ENCODE measurements around the gene ACTMAP. TPM values are rescaled to one million over a fixed set of nuclear protein-coding genes. Genes with fewer than 3 reads are reported as not detected.

The ACTMAP gene
- total and polyA plus RNA-seq, 2 of the 13 experiments (the other 11 are each of a cell fraction or from before 2014, with no cell fraction given): 2.2 to 7.9 TPM

DNA sequence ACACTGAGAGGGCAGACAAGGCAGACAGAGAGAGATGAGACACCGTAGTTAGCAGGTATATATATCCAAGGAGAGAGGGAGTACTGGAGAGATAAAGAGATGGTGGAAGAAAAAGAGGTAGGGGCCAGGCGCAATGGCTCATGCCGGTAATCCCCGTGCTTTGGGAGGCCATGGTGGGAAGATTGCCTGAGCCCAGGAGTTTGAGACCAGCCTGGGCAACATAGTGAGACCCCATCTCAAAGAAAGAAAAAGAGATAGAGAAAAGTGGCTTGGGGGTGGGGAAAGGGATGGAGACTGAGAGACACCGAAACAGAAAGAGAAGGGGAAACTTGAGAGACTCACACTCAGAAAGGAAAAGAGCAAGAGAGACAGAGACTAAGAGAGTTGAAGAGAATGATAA lies 30.3 kb upstream of the ACTMAP start (continued):
- TF ChIP-seq ERF (CRISPR knock-in tag; IDR thresholded peaks at IDR 0.05): no peak
- no peak for TF ChIP-seq TP53 (CRISPR knock-in tag; conservative IDR thresholded peaks at IDR 0.05)
- no peak for TF ChIP-seq MAF1 (CRISPR knock-in tag; IDR thresholded peaks at IDR 0.05; ENCODE audit: borderline replicate concordance)
- TF ChIP-seq ZKSCAN1 (IDR thresholded peaks at IDR 0.05; ENCODE audit: low read length): no peak
- TF ChIP-seq NFE2L2 (IDR thresholded peaks at IDR 0.05; ENCODE audit: low read length): no peak
- no peak for TF ChIP-seq ZNF317 (CRISPR knock-in tag; IDR thresholded peaks at IDR 0.05)
- TF ChIP-seq KDM3A (CRISPR knock-in tag; IDR thresholded peaks at IDR 0.05; ENCODE audit: low read depth): no peak
- TF ChIP-seq KLF6 (CRISPR knock-in tag; IDR thresholded peaks at IDR 0.05): no peak

DNA sequence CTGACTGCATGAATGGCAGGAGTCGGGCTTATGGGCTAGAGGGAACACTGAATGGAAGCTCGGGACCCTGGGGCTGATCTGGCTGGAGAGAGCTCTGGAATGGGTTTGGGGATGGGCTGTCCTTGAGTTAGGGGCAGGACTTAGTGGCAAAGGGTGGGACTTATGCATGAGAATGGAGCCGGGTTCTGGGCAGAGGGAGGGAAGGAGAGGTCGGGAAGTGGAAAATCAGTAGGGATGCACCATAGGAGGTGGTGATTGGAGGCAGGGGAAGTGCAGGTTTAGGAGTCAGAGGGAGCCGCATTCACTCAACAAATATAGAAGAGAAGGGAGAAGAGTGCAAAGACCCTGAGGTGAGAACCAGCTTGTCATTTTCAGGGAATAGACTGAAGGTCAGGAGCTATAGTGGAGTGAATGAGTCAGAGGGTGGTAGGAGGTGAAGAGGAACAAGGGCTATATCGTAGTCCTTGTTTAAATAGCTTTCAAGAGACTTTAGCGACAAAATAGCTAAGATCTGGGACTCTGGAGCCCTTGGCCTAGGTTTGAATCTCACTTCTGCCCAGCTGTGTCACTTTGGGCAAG lies 28.5 kb upstream of the ACTMAP start:
- Histone ChIP-seq H4K20me1 (ENCODE audit: insufficient read depth, low read length) (no peaks in the 10 kb centered on the region), H3K4me3 (replicated peaks in 1 of 3; ENCODE audit: insufficient read depth in 1 of 3, low read depth in 2 of 3, low read length in 3 of 3) (peak overlapping the region; percentile 70 to 88 (median 81)), H2AFZ (ENCODE audit: low read length) (no peak overlapping the region), H3K9me3 (ENCODE audit: low read length) (no peaks in the 10 kb centered on the region), H3K4me2 (ENCODE audit: low read depth, low read length) (peak overlapping the region; percentile 88), H3K27ac (ENCODE audit: extremely low read length, insufficient read depth, low read length) (peak overlapping the region; percentile 97), H3K4me1 (ENCODE audit: insufficient read depth, low read length) (peaks cover 31% of the 10 kb centered on the region), H3K79me2 (ENCODE audit: insufficient read depth, low read length) (no peaks in the 10 kb centered on the region), H3K36me3 (replicated peaks in 1 of 2; ENCODE audit: control insufficient read depth in 1 of 2, insufficient read depth in 2 of 2, low read length in 2 of 2) (no peaks in the 10 kb centered on the region), H3K9ac (ENCODE audit: insufficient read depth, low read depth, low read length) (peak overlapping the region; percentile 62), H3K27me3 (ENCODE audit: control insufficient read depth in 1 of 2, insufficient read depth in 2 of 2, low read length in 2 of 2) (no peaks in the 10 kb centered on the region; a peak in 1 of 5 replicates)
- ChIA-PET POLR2A (interaction anchor here (0.8 to 4.1 kb wide), 21 partner anchors 8 to 335 kb away, joined by 3 to 90 read pairs (median 7); partner anchors contain the start of genes ACTMAP, COQ8B, EGLN2 and ITPKC), CTCF (ENCODE audit: low intra/inter-chr PET ratio, low total read pairs) (no interaction called here)
- FAIRE-seq: no peak
- DNase-seq (ENCODE audit: low spot score): peak; percentile 51
- BruUV-seq (replicated peaks): TSS peak; percentile 68
- peak; percentile 68 for ATAC-seq
- WGBS (ENCODE audit: low lambda C conversion rate): 2% methylated on average over 7 of the region's 7 CpGs
- intact Hi-C loops (cut with micrococcal nuclease; ENCODE audit: unreplicated experiment): loop anchor here (1.0 kb wide), 1 partner anchor 20 kb away; no protein-coding TSS in a partner anchor
- in situ Hi-C loops (cut with HindIII; ENCODE audit: extremely low pct_ligation_motif_present, low pct_unique_long_range_greater_than_20kb): no loop called here
- TF ChIP-seq HMG20B (CRISPR knock-in tag; conservative IDR thresholded peaks at IDR 0.05): no peak
- TF ChIP-seq, protein P1, sequence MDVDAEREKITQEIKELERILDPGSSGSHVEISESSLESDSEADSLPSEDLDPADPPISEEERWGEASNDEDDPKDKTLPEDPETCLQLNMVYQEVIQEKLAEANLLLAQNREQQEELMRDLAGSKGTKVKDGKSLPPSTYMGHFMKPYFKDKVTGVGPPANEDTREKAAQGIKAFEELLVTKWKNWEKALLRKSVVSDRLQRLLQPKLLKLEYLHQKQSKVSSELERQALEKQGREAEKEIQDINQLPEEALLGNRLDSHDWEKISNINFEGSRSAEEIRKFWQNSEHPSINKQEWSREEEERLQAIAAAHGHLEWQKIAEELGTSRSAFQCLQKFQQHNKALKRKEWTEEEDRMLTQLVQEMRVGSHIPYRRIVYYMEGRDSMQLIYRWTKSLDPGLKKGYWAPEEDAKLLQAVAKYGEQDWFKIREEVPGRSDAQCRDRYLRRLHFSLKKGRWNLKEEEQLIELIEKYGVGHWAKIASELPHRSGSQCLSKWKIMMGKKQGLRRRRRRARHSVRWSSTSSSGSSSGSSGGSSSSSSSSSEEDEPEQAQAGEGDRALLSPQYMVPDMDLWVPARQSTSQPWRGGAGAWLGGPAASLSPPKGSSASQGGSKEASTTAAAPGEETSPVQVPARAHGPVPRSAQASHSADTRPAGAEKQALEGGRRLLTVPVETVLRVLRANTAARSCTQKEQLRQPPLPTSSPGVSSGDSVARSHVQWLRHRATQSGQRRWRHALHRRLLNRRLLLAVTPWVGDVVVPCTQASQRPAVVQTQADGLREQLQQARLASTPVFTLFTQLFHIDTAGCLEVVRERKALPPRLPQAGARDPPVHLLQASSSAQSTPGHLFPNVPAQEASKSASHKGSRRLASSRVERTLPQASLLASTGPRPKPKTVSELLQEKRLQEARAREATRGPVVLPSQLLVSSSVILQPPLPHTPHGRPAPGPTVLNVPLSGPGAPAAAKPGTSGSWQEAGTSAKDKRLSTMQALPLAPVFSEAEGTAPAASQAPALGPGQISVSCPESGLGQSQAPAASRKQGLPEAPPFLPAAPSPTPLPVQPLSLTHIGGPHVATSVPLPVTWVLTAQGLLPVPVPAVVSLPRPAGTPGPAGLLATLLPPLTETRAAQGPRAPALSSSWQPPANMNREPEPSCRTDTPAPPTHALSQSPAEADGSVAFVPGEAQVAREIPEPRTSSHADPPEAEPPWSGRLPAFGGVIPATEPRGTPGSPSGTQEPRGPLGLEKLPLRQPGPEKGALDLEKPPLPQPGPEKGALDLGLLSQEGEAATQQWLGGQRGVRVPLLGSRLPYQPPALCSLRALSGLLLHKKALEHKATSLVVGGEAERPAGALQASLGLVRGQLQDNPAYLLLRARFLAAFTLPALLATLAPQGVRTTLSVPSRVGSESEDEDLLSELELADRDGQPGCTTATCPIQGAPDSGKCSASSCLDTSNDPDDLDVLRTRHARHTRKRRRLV (CRISPR knock-in tag; IDR thresholded peaks at IDR 0.05): 0 out of 2 replicates have a peak, but pooled peaks have one; percentile 64
- 0 out of 2 replicates have a peak, but pooled peaks have one; percentile 6 for TF ChIP-seq ARNT (IDR thresholded peaks at IDR 0.05)
- TF ChIP-seq, protein P2, sequence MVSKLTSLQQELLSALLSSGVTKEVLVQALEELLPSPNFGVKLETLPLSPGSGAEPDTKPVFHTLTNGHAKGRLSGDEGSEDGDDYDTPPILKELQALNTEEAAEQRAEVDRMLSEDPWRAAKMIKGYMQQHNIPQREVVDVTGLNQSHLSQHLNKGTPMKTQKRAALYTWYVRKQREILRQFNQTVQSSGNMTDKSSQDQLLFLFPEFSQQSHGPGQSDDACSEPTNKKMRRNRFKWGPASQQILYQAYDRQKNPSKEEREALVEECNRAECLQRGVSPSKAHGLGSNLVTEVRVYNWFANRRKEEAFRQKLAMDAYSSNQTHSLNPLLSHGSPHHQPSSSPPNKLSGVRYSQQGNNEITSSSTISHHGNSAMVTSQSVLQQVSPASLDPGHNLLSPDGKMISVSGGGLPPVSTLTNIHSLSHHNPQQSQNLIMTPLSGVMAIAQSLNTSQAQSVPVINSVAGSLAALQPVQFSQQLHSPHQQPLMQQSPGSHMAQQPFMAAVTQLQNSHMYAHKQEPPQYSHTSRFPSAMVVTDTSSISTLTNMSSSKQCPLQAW (CRISPR knock-in tag; IDR thresholded peaks at IDR 0.05): peak; percentile 6; the same call in 1 of the 2 replicates
- TF ChIP-seq ZNF484 (CRISPR knock-in tag; IDR thresholded peaks at IDR 0.05; ENCODE audit: borderline replicate concordance, low read depth): no peak
- TF ChIP-seq GFI1 (CRISPR knock-in tag; IDR thresholded peaks at IDR 0.05; ENCODE audit: borderline replicate concordance): no peak
- no peak for TF ChIP-seq ZNF878 (CRISPR knock-in tag; IDR thresholded peaks at IDR 0.05)
- peak; percentile 58; the same call in 1 of the 2 replicates for TF ChIP-seq ARID2 (CRISPR knock-in tag; IDR thresholded peaks at IDR 0.05; ENCODE audit: borderline replicate concordance)
- peak; percentile 99 for TF ChIP-seq ZKSCAN5 (CRISPR knock-in tag; IDR thresholded peaks at IDR 0.05)
- peak; percentile 53 for TF ChIP-seq SAP130 (CRISPR knock-in tag; IDR thresholded peaks at IDR 0.05; ENCODE audit: low read depth)
- peak; percentile 18; the same call in 1 of the 2 replicates for TF ChIP-seq ZNF607 (CRISPR knock-in tag; IDR thresholded peaks at IDR 0.05; ENCODE audit: borderline replicate concordance)
